GM10248 (cell line): ENCODE results near the gene SKAP2.

ENCODE experiments used
- CTCF ChIA-PET: fragments of 300-600 bp; sonication (Branson Sonifier 250); formaldehyde crosslinking; extraction: SDS; loops from one replicate; lab custom pipeline; 2021; ENCODE audit warnings: antibody characterized with exemption; lab: Yijun Ruan, JAX
- POLR2A ChIA-PET: fragments of 350-650 bp; sonication (Branson Sonifier 250); formaldehyde crosslinking; extraction: SDS; loops from one replicate; lab custom pipeline; 2020; ENCODE audit warnings: antibody characterized with exemption; lab: Yijun Ruan, JAX
- DNase-seq: peaks from one replicate; pipeline ENCODE4 v3.0.0; 2012; ENCODE audit errors: extremely low spot score
- TF ChIP-seq, protein P1 (sequence below): IDR thresholded peaks from 2 replicates; pipeline ENCODE4 v1.5.1; 2012; ENCODE audit warnings: mild to moderate bottlenecking, low read depth; ENCODE audit errors: extremely low read depth, missing control alignments, control extremely low read depth

SKAP2 gene

DNA sequence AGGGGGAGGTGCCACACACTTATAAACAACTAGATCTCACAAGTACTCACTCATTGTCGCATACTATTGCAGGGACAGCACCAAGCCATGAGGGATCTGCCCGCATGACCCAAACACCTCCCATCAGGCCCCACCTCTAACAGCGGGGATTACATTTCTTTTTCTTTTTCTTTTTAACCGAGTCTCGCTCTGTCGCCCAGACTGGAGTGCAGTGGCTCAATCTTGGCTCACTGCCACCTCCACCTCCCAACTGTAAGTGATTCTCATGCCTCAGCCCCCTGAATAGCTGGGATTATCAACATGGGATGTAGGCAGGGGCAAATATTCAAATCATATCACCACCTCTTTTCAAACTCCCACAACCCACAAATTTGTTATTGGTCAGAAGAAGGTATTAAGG lies 76.7 kb downstream of the SKAP2 start:
- ChIA-PET POLR2A (no interaction called here), CTCF (interaction anchor here (1.1 kb wide), 1 partner anchor 14 kb away, joined by 3 read pairs; no protein-coding TSS in a partner anchor)
- no peak for DNase-seq
- TF ChIP-seq, protein P1, sequence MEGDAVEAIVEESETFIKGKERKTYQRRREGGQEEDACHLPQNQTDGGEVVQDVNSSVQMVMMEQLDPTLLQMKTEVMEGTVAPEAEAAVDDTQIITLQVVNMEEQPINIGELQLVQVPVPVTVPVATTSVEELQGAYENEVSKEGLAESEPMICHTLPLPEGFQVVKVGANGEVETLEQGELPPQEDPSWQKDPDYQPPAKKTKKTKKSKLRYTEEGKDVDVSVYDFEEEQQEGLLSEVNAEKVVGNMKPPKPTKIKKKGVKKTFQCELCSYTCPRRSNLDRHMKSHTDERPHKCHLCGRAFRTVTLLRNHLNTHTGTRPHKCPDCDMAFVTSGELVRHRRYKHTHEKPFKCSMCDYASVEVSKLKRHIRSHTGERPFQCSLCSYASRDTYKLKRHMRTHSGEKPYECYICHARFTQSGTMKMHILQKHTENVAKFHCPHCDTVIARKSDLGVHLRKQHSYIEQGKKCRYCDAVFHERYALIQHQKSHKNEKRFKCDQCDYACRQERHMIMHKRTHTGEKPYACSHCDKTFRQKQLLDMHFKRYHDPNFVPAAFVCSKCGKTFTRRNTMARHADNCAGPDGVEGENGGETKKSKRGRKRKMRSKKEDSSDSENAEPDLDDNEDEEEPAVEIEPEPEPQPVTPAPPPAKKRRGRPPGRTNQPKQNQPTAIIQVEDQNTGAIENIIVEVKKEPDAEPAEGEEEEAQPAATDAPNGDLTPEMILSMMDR = no peak

DNA sequence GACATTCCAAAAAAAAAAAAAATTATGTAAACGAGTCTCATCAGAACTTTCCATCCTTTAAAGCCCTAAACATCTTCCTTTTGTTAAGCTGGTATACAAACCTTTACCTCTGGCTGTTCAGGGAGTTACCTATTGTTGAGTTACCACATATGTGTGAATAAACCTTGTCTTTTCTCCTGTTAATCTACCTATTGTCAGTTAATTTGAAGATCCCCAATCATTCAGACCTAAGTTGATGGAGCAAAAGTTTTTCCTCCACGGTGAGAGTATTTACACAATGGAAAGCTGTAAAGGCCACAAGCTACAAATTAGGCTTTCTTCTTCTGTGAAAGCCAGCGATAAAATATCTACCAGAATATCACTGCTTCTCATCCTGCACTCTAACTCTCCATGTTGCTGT lies 80.3 kb downstream of the SKAP2 start:
- POLR2A ChIA-PET = no interaction called here
- no peak for DNase-seq
- TF ChIP-seq, protein P1 = no peak
- CTCF ChIA-PET = interaction anchor here (1.0 kb wide), 1 partner anchor 102 kb away, joined by 3 read pairs; no protein-coding TSS in a partner anchor

DNA sequence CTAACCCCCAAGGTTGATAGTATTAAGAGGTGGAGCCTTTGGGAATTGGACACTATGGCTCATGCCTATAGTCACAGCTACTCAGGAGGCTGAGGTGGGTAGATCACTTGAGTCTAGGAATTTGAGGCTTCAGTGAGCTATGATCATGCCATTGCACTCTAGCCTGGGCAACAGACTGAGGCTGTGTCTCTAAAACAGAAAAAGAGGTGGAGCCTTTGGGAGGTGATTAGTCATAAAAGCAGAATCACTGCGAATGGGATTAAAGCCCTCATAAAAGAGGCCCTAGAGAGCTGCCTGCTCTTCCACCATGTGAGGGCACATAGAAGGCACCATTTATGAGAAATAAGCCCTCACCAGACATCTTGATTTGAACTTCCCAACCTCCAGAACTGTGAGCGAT lies 81.9 kb downstream of the SKAP2 start:
- DNase-seq = no peak
- TF ChIP-seq, protein P1 = no peak
- ChIA-PET POLR2A (no interaction called here), CTCF (interaction anchor here (1.5 kb wide), 1 partner anchor 10 kb away, joined by 4 read pairs; no protein-coding TSS in a partner anchor)

DNA sequence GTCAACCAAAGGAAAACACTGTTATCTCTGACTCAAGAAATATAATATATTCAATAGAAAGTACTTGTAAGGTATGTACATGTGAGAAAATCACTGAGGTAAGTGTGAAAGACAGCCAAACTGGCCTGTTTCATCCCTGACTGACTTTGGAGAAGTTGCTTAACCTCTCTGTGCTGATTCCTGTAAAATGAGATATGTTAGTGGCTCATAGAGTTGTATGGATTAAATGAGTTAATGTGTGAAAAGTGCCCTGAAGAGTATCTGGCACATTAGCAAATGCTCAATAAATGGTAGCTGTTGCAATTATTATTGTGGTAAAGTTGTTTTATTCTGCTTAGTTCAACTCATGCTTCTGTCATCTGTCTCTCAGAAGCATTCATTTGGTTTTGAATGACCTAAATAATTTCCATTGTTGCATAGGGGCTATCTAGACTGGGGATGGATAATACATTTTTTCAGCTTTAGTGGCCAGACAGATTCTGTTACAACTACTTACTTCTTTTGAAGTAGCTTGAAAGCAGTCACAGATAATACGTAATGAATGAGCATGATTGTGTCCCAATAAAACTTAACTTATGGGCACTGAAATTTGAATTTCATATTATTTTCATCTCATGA lies 84.3 kb downstream of the SKAP2 start:
- POLR2A ChIA-PET = no interaction called here
- TF ChIP-seq, protein P1 = no peak
- CTCF ChIA-PET = interaction anchor here (0.6 to 1.0 kb wide), 3 partner anchors 9 to 1547 kb away, joined by 3 to 4 read pairs (median 3); no protein-coding TSS in a partner anchor
- DNase-seq = no peak

DNA sequence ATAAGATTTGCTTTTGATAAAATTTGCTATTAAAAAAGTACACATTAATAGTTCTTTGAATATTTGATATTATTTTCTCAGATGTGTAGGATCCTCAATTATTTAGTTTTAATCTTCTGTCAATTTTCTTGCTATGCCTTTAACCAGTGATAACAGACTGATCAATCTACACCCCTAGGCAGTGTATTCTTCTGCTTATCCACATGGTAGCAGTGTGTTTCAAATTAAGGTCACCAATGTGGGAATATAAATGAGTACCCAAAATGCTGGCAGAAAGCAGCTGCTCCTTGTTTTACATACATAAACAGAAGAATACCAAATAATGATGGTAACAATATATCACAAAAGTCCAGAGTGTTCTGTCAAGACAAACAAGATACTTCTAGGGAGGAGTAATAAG lies 87.0 kb downstream of the SKAP2 start:
- POLR2A ChIA-PET = no interaction called here
- CTCF ChIA-PET = no interaction called here
- no peak for DNase-seq
- TF ChIP-seq, protein P1 = no peak

DNA sequence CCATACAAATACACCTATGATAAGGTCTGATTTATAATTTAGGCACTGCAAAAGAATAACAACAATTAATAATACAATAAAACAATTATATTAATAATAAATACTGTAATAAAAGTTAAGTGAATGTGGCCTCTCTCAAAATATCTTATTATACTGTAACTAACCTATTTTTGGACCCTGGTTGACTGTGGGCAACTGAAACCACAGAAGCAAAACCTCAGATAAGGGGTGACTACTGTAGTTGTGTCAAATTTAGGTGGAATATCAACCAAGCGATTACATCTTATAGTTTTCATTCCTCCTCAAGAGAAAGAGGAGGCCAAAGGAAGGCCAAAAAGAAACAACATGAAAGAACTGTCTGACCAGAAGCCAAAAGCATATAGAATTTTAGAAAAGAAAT lies 103.9 kb downstream of the SKAP2 start:
- CTCF ChIA-PET = interaction anchor here (1.2 kb wide), 1 partner anchor 11 kb away, joined by 5 read pairs; no protein-coding TSS in a partner anchor
- TF ChIP-seq, protein P1 = no peak
- POLR2A ChIA-PET = no interaction called here
- no peak for DNase-seq
